ENCODE measurements around the gene PKD2.
"Not testable (repeated sequence)": the region's sequence is repeated elsewhere in the genome, so short reads cannot be mapped to it uniquely, and the experiment has no call there.

The PKD2 gene

GRCh38 chr4:88108747-88109122 is 101.3 kb downstream of the PKD2 start:
- no peak overlapping the region for H3K4me3 ChIP-seq
- no peak overlapping the region for H3K27ac ChIP-seq
- H3K27me3 ChIP-seq: no peaks in the 10 kb centered on the region
- peaks cover 0 to 11% (median 0%) of the 10 kb centered on the region in 10 experiments; a peak in 2 of 20 replicates for H3K4me1 ChIP-seq
- no peaks in the 10 kb centered on the region for H4K20me1 ChIP-seq
- no peak for TF ChIP-seq Cebpa-rat (IDR thresholded peaks at IDR 0.05)
- no peaks in the 10 kb centered on the region for H3K36me3 ChIP-seq
- H3K4me2 ChIP-seq: no peak overlapping the region
- no peaks in the 10 kb centered on the region; a peak in 1 of 22 replicates for H3K9me3 ChIP-seq (replicated peaks in 1 of 11)
- no peak overlapping the region for H3K9ac ChIP-seq

- Histone ChIP-seq H3K36me3 (no peaks in the 10 kb centered on the region), H3K9ac (no peak overlapping the region), H4K20me1 (no peaks in the 10 kb centered on the region), H3K4me1 (peaks cover 0 to 11% (median 0%) of the 10 kb centered on the region in 10 experiments; a peak in 2 of 20 replicates), H3K4me2 (no peak overlapping the region), H3K27ac (no peak overlapping the region), H3K27me3 (no peaks in the 10 kb centered on the region), H3K9me3 (replicated peaks in 1 of 11) (no peaks in the 10 kb centered on the region; a peak in 1 of 22 replicates), H3K4me3 (no peak overlapping the region)
- no peak for TF ChIP-seq Cebpa-rat (IDR thresholded peaks at IDR 0.05)
Measured at GRCh38 chr4:88109123-88109881, 101.9 kb downstream of the PKD2 start.

GRCh38 chr4:88110826-88111225 is 103.4 kb downstream of the PKD2 start:
- Histone ChIP-seq H3K27me3 (no peaks in the 10 kb centered on the region), H3K9me3 (replicated peaks in 1 of 11) (peaks cover 0 to 4% (median 0%) of the 10 kb centered on the region in 11 experiments; a peak in 1 of 22 replicates), H3K4me2 (no peak overlapping the region), H3K4me1 (peaks cover 0 to 11% (median 0%) of the 10 kb centered on the region in 10 experiments; a peak in 3 of 20 replicates), H3K27ac (no peak overlapping the region), H3K36me3 (no peaks in the 10 kb centered on the region), H4K20me1 (no peaks in the 10 kb centered on the region), H3K4me3 (no peak overlapping the region), H3K9ac (no peak overlapping the region)
- TF ChIP-seq Cebpa-rat (IDR thresholded peaks at IDR 0.05): no peak

GRCh38 chr4:88112856-88113255 is 105.4 kb downstream of the PKD2 start:
- Histone ChIP-seq H3K9me3 (replicated peaks in 1 of 11) (peaks cover 4 to 16% (median 11%) of the 10 kb centered on the region in 11 experiments; a peak in 12 of 22 replicates), H3K9ac (no peak overlapping the region), H3K4me1 (peaks cover 0 to 4% (median 0%) of the 10 kb centered on the region in 10 experiments; a peak in 3 of 20 replicates), H4K20me1 (no peaks in the 10 kb centered on the region), H3K4me3 (no peak overlapping the region), H3K27me3 (no peaks in the 10 kb centered on the region), H3K27ac (no peak overlapping the region), H3K36me3 (no peaks in the 10 kb centered on the region), H3K4me2 (no peak overlapping the region)
- TF ChIP-seq Cebpa-rat (IDR thresholded peaks at IDR 0.05): no peak

- Histone ChIP-seq H3K9ac (no peak overlapping the region), H3K4me3 (no peak overlapping the region), H3K27ac (no peak overlapping the region), H3K4me2 (no peak overlapping the region), H3K9me3 (replicated peaks in 1 of 11) (peaks cover 32 to 43% (median 37%) of the 10 kb centered on the region in 11 experiments), H3K4me1 (peaks cover 0 to 4% (median 0%) of the 10 kb centered on the region in 10 experiments; a peak in 1 of 20 replicates), H4K20me1 (no peaks in the 10 kb centered on the region), H3K27me3 (no peaks in the 10 kb centered on the region), H3K36me3 (peaks cover 0 to 12% (median 7%) of the 10 kb centered on the region in 11 experiments; a peak in 6 of 22 replicates)
- no peak for TF ChIP-seq Cebpa-rat (IDR thresholded peaks at IDR 0.05)
Measured at GRCh38 chr4:88115587-88115986, 108.2 kb downstream of the PKD2 start.

- no peaks in the 10 kb centered on the region for H3K27me3 ChIP-seq
- H3K36me3 ChIP-seq: peaks cover 0 to 17% (median 7%) of the 10 kb centered on the region in 11 experiments; a peak in 7 of 22 replicates
Measured at GRCh38 chr4:88119943-88120342, 112.5 kb downstream of the PKD2 start.

GRCh38 chr4:88122260-88122659 is 114.8 kb downstream of the PKD2 start:
- Histone ChIP-seq H3K9me3 (replicated peaks in 1 of 11) (peaks cover 65 to 83% (median 71%) of the 10 kb centered on the region in 11 experiments), H3K36me3 (peaks cover 0 to 17% (median 7%) of the 10 kb centered on the region in 11 experiments; a peak in 7 of 22 replicates)
- not testable (repeated sequence) for H3K9ac ChIP-seq, H3K27ac ChIP-seq, H4K20me1 ChIP-seq, H3K4me2 ChIP-seq, H3K27me3 ChIP-seq, H3K4me3 ChIP-seq, H3K4me1 ChIP-seq

More at GRCh38 chr4:88119943-88120342, 112.5 kb downstream of the PKD2 start:
- Histone ChIP-seq H3K4me2 (no peak overlapping the region), H3K4me3 (peak overlapping the region in 3 of 10 experiments; percentile 0 to 28 (median 22); a peak in 3 of 20 replicates), H3K27ac (no peak overlapping the region), H3K9ac (no peak overlapping the region), H3K9me3 (replicated peaks in 1 of 11) (peaks cover 64 to 79% (median 72%) of the 10 kb centered on the region in 11 experiments), H3K4me1 (peaks cover 0 to 4% (median 0%) of the 10 kb centered on the region in 10 experiments; a peak in 1 of 20 replicates), H4K20me1 (no peaks in the 10 kb centered on the region)
- TF ChIP-seq Cebpa-rat (IDR thresholded peaks at IDR 0.05): no peak
